GM12878 (cell line): ENCODE results near the gene STPG3. TPM values are rescaled to one million over a fixed set of nuclear protein-coding genes. Genes with fewer than 3 reads are reported as not detected.

ENCODE experiments used
- BACH1 ChIP-seq: fragments of 450-650 bp; IDR thresholded peaks from 2 replicates; pipeline ENCODE4 v1.6.1; 2017; ENCODE audit warnings: mild to moderate bottlenecking, borderline replicate concordance
- CHD2 ChIP-seq: IDR thresholded peaks from 2 replicates; pipeline ENCODE4 v1.6.1; 2011; ENCODE audit warnings: low read depth, low read length, improper control_type of control experiment, borderline replicate concordance
- DPF2 ChIP-seq: fragments of 450-650 bp; IDR thresholded peaks from 2 replicates; pipeline ENCODE4 v1.6.1; 2017; ENCODE audit warnings: mild to moderate bottlenecking
- EGR1 ChIP-seq, 2 experiments: IDR thresholded peaks; 1 replicate in 1 of 2; 2 replicates in 1 of 2; pipeline ENCODE4 v1.6.1; 2011 to 2012; ENCODE audit warnings: low read depth in 2 of 2, low read length in 2 of 2, borderline replicate concordance in 1 of 2, mild to moderate bottlenecking in 1 of 2, moderate library complexity in 1 of 2
- FOS ChIP-seq: IDR thresholded peaks from 3 replicates; pipeline ENCODE4 v1.6.1; 2011; ENCODE audit warnings: borderline replicate concordance; ENCODE audit not compliant: insufficient read length; ENCODE audit errors: extremely low read depth
- HDAC6 ChIP-seq: fragments of 200-600 bp; sonication (generic); IDR thresholded peaks from one replicate; pipeline ENCODE4 v1.8.0; 2017; ENCODE audit warnings: antibody characterized with exemption; ENCODE audit not compliant: unreplicated experiment
- RAD51 ChIP-seq: fragments of 450-650 bp; IDR thresholded peaks from 2 replicates; pipeline ENCODE4 v1.6.1; 2016; ENCODE audit warnings: moderate library complexity, mild to moderate bottlenecking, inconsistent platforms
- SMARCA5 ChIP-seq: fragments of 450-650 bp; IDR thresholded peaks from 2 replicates; pipeline ENCODE4 v1.6.1; 2017; ENCODE audit warnings: mild to moderate bottlenecking
- SREBF1 ChIP-seq: IDR thresholded peaks from 2 replicates; pipeline ENCODE4 v1.6.1; 2012; ENCODE audit warnings: mild to moderate bottlenecking, low read length
- SRF ChIP-seq, 2 experiments: IDR thresholded peaks; 2 replicates each; pipeline ENCODE4 v1.6.1; 2011; ENCODE audit warnings: low read depth in 2 of 2, low read length in 2 of 2, mild to moderate bottlenecking in 1 of 2, moderate library complexity in 1 of 2
- ZNF274 ChIP-seq: IDR thresholded peaks from one replicate; pipeline ENCODE4 v1.8.0; 2011; ENCODE audit not compliant: insufficient read length, insufficient read depth
- ZNF622 ChIP-seq: fragments of 450-650 bp; IDR thresholded peaks from 2 replicates; pipeline ENCODE4 v1.6.1; 2017; ENCODE audit warnings: mild to moderate bottlenecking, inconsistent platforms
- polyA plus RNA-seq, 11 experiments: library from polyadenylated mRNA; depleted of rRNA in 4 of 11; unstranded in 6 of 11; stranded (reverse) in 5 of 11; fragments of >200 nt; fragmentation: Nextera tagmentation in 4 of 11; fragmentation: Illumina TruSeq in 1 of 11; extraction: Ambion mirVana in 4 of 11; extraction: Trizol in 1 of 11; gene quantifications; 1 replicate in 1 of 11; 2 replicates in 10 of 11; pipeline versions ENCODE4 v1.2.1 to v1.2.3, GENCODE V29; 2011 to 2016; ENCODE audit warnings: inconsistent platforms in 2 of 11, missing spikeins in 2 of 11, low read depth in 1 of 11
- total RNA-seq, 4 experiments: library from RNA; depleted of rRNA in 3 of 4; stranded (reverse); fragments of >200 nt in 3 of 4; fragmentation: Illumina TruSeq in 1 of 4; extraction: Trizol in 1 of 4; gene quantifications; 2 replicates each; pipeline versions ENCODE4 v1.2.1 to v1.2.3, GENCODE V29; 2013 to 2021
- TF ChIP-seq, protein P1 (sequence below): fragments of 450-650 bp; IDR thresholded peaks from 2 replicates; pipeline ENCODE4 v1.6.1; 2017; ENCODE audit warnings: mild to moderate bottlenecking
- TF ChIP-seq, protein P2 (sequence below): fragments of 450-650 bp; IDR thresholded peaks from 2 replicates; pipeline ENCODE4 v1.6.1; 2016; ENCODE audit warnings: mild to moderate bottlenecking
- TF ChIP-seq, protein P3 (sequence below), 3 experiments: IDR thresholded peaks in 2 of 3; conservative IDR thresholded peaks in 1 of 3; 2 replicates each; pipeline ENCODE4 v1.5.1; 2011; ENCODE audit warnings: low read depth in 3 of 3, low read length in 3 of 3, mild to moderate bottlenecking in 3 of 3, control low read depth in 2 of 3, moderate library complexity in 2 of 3, inconsistent platforms in 1 of 3, mixed read lengths in 1 of 3; ENCODE audit not compliant: control insufficient read depth in 2 of 3, insufficient read depth in 1 of 3; ENCODE audit errors: extremely low read depth in 1 of 3
- TF ChIP-seq, protein P4 (sequence below): IDR thresholded peaks from 2 replicates; pipeline ENCODE4 v1.6.1; 2012; ENCODE audit warnings: low read depth, low read length, improper control_type of control experiment
- TF ChIP-seq, protein P5 (sequence below): IDR thresholded peaks from 2 replicates; pipeline ENCODE4 v1.6.1; 2011; ENCODE audit warnings: borderline replicate concordance, low read depth, mild to moderate bottlenecking, moderate library complexity, mixed read lengths, low read length; ENCODE audit not compliant: insufficient read depth; ENCODE audit errors: extremely low read length
- TF ChIP-seq, protein P6 (sequence below): fragments of 450-650 bp; IDR thresholded peaks from 2 replicates; pipeline ENCODE4 v1.6.1; 2018; ENCODE audit warnings: borderline replicate concordance, mild to moderate bottlenecking; ENCODE audit not compliant: partially characterized antibody

The STPG3 gene
- total and polyA plus RNA-seq, 10 of the 15 experiments (the other 5 are each of a cell fraction or from before 2014, with no cell fraction given), result not detected

DNA sequence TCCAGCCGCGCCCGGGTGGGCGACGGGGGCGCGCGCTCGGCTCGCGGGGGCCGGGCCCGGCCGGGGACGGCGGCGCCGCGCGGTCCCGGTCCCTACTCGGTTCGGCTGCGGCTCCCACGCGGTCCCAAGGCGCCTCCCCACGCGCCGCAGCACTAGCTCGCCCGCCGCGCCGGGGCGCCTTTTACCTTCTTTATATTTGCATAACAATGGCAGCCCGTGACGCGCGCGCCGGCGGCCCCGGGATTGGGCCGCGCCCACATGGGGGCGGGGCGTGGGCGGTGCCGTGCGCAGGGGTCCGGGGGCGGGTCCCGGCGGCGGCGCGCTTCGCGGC lies 51.0 kb downstream of the STPG3 start, which contains the start of gene NRARP (continued):
- TF ChIP-seq, protein P1, sequence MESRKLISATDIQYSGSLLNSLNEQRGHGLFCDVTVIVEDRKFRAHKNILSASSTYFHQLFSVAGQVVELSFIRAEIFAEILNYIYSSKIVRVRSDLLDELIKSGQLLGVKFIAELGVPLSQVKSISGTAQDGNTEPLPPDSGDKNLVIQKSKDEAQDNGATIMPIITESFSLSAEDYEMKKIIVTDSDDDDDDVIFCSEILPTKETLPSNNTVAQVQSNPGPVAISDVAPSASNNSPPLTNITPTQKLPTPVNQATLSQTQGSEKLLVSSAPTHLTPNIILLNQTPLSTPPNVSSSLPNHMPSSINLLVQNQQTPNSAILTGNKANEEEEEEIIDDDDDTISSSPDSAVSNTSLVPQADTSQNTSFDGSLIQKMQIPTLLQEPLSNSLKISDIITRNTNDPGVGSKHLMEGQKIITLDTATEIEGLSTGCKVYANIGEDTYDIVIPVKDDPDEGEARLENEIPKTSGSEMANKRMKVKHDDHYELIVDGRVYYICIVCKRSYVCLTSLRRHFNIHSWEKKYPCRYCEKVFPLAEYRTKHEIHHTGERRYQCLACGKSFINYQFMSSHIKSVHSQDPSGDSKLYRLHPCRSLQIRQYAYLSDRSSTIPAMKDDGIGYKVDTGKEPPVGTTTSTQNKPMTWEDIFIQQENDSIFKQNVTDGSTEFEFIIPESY, result no peak
- TF ChIP-seq ZNF622 (no peak), RAD51 (no peak), ZNF274 (no peak), FOS (no peak), SRF (IDR thresholded peaks at IDR 0.05; ENCODE audit: low read depth in 2 of 2, low read length in 2 of 2) (no peak), HDAC6 (no peak), SREBF1 (no peak), BACH1 (peak; percentile 69; the same call in 1 of the 2 replicates), DPF2 (no peak), CHD2 (no peak), SMARCA5 (peak; percentile 3; the same call in 1 of the 2 replicates), EGR1 (IDR thresholded peaks at IDR 0.05; ENCODE audit: borderline replicate concordance in 1 of 2, low read depth in 2 of 2, low read length in 2 of 2) (peak in 1 of 2 experiments; percentile 93; a peak in 2 of 3 replicates)
- TF ChIP-seq, protein P2, sequence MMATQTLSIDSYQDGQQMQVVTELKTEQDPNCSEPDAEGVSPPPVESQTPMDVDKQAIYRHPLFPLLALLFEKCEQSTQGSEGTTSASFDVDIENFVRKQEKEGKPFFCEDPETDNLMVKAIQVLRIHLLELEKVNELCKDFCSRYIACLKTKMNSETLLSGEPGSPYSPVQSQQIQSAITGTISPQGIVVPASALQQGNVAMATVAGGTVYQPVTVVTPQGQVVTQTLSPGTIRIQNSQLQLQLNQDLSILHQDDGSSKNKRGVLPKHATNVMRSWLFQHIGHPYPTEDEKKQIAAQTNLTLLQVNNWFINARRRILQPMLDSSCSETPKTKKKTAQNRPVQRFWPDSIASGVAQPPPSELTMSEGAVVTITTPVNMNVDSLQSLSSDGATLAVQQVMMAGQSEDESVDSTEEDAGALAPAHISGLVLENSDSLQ, result no peak
- TF ChIP-seq, protein P3, sequence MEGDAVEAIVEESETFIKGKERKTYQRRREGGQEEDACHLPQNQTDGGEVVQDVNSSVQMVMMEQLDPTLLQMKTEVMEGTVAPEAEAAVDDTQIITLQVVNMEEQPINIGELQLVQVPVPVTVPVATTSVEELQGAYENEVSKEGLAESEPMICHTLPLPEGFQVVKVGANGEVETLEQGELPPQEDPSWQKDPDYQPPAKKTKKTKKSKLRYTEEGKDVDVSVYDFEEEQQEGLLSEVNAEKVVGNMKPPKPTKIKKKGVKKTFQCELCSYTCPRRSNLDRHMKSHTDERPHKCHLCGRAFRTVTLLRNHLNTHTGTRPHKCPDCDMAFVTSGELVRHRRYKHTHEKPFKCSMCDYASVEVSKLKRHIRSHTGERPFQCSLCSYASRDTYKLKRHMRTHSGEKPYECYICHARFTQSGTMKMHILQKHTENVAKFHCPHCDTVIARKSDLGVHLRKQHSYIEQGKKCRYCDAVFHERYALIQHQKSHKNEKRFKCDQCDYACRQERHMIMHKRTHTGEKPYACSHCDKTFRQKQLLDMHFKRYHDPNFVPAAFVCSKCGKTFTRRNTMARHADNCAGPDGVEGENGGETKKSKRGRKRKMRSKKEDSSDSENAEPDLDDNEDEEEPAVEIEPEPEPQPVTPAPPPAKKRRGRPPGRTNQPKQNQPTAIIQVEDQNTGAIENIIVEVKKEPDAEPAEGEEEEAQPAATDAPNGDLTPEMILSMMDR (IDR thresholded peaks at IDR 0.05 in 2 of 3, conservative IDR thresholded peaks at IDR 0.05 in 1 of 3; ENCODE audit: control insufficient read depth in 2 of 3, extremely low read depth in 1 of 3, insufficient read depth in 1 of 3, low read depth in 3 of 3, low read length in 3 of 3), result peak in 1 of 3 experiments; percentile 24; a peak in 1 of 6 replicates
- TF ChIP-seq, protein P4, sequence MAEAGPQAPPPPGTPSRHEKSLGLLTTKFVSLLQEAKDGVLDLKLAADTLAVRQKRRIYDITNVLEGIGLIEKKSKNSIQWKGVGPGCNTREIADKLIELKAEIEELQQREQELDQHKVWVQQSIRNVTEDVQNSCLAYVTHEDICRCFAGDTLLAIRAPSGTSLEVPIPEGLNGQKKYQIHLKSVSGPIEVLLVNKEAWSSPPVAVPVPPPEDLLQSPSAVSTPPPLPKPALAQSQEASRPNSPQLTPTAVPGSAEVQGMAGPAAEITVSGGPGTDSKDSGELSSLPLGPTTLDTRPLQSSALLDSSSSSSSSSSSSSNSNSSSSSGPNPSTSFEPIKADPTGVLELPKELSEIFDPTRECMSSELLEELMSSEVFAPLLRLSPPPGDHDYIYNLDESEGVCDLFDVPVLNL, result no peak
- TF ChIP-seq, protein P5, sequence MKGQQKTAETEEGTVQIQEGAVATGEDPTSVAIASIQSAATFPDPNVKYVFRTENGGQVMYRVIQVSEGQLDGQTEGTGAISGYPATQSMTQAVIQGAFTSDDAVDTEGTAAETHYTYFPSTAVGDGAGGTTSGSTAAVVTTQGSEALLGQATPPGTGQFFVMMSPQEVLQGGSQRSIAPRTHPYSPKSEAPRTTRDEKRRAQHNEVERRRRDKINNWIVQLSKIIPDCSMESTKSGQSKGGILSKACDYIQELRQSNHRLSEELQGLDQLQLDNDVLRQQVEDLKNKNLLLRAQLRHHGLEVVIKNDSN, result no peak
- TF ChIP-seq, protein P6, sequence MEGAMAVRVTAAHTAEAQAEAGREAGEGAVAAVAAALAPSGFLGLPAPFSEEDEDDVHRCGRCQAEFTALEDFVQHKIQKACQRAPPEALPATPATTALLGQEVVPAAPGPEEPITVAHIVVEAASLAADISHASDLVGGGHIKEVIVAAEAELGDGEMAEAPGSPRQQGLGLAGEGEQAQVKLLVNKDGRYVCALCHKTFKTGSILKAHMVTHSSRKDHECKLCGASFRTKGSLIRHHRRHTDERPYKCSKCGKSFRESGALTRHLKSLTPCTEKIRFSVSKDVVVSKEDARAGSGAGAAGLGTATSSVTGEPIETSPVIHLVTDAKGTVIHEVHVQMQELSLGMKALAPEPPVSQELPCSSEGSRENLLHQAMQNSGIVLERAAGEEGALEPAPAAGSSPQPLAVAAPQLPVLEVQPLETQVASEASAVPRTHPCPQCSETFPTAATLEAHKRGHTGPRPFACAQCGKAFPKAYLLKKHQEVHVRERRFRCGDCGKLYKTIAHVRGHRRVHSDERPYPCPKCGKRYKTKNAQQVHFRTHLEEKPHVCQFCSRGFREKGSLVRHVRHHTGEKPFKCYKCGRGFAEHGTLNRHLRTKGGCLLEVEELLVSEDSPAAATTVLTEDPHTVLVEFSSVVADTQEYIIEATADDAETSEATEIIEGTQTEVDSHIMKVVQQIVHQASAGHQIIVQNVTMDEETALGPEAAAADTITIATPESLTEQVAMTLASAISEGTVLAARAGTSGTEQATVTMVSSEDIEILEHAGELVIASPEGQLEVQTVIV, result no peak
